Upper lobe of left lung (tissue), 4 donors: ENCODE measurements around the gene DUSP18.

Experiments
- CTCF ChIP-seq, 6 experiments: fragments of 450-650 bp in 4 of 6; fragments of 200-600 bp in 2 of 6; sonication (generic) in 2 of 6; IDR thresholded peaks; one replicate each; pipeline ENCODE4 v1.5.1; 2016 to 2019; ENCODE audit warnings: antibody characterized with exemption in 6 of 6
- EP300 ChIP-seq, 4 donors: sonication (generic); formaldehyde crosslinking; IDR thresholded peaks; one replicate each; pipeline ENCODE4 v1.5.1; 2017; ENCODE audit warnings: antibody characterized with exemption in 4 of 4, control low read depth in 2 of 4
- POLR2A ChIP-seq, 4 donors: fragments of 450-650 bp; IDR thresholded peaks; one replicate each; pipeline ENCODE4 v1.5.1; 2016 to 2017; ENCODE audit warnings: antibody characterized with exemption in 4 of 4, mild to moderate bottlenecking in 2 of 4
- POLR2AphosphoS5 ChIP-seq, 2 donors: sonication (generic); formaldehyde crosslinking; IDR thresholded peaks; one replicate each; pipeline ENCODE4 v1.5.1; 2017; ENCODE audit warnings: antibody characterized with exemption in 2 of 2

- TF ChIP-seq POLR2AphosphoS5 (IDR thresholded peaks at IDR 0.05) (no peak), CTCF (IDR thresholded peaks at IDR 0.05) (no peak), POLR2A (IDR thresholded peaks at IDR 0.05) (no peak), EP300 (IDR thresholded peaks at IDR 0.05) (no peak)
These were observed 46.4 kb upstream of the DUSP18 start for GRCh38 chr22:30714062-30714461.
